ENCODE measurements around the gene SWT1.

DNA sequence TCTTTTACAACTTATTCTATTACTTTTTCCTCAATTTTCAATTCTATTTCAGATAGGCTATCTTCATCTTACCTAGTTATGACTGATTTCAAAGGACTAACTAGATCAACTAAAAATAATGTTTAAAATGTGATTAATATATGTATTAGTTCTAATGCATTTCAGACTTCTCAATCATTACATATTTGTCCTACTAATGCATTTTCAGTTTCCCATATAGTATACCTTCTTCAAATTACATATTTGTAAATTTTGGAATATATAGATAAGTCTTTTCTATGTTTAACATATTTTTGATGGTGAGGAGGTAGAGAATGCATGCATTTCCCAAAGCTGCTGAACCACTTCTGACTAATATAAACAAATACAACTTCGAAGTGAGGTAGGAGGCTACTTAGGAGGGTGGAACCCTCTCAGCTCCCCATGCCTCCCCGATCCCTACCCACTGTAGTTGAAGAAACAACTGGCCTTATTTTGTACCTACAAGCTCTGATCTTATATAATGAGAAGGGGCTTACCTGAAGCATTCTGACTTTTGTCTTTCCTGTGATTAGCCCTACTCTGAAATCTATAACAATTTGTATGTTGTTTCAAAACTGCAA, 2.0 kb upstream of the SWT1 start:
- TF ChIP-seq, protein P1, sequence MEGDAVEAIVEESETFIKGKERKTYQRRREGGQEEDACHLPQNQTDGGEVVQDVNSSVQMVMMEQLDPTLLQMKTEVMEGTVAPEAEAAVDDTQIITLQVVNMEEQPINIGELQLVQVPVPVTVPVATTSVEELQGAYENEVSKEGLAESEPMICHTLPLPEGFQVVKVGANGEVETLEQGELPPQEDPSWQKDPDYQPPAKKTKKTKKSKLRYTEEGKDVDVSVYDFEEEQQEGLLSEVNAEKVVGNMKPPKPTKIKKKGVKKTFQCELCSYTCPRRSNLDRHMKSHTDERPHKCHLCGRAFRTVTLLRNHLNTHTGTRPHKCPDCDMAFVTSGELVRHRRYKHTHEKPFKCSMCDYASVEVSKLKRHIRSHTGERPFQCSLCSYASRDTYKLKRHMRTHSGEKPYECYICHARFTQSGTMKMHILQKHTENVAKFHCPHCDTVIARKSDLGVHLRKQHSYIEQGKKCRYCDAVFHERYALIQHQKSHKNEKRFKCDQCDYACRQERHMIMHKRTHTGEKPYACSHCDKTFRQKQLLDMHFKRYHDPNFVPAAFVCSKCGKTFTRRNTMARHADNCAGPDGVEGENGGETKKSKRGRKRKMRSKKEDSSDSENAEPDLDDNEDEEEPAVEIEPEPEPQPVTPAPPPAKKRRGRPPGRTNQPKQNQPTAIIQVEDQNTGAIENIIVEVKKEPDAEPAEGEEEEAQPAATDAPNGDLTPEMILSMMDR (IDR thresholded peaks at IDR 0.05; ENCODE audit: insufficient read depth, low read length), result no peak
- no peak for TF ChIP-seq POLR2AphosphoS5 (IDR thresholded peaks at IDR 0.05; ENCODE audit: low read depth)
